GM18508 (cell line): Measurements from ENCODE around the gene KLHL1.

ENCODE experiments used
- ATAC-seq: cut with Tn5 transposase; IDR thresholded peaks from one replicate; pipeline ENCODE4 v1.9.1; 2021; ENCODE audit warnings: moderate number of reproducible peaks; ENCODE audit not compliant: insufficient read depth, unreplicated experiment

The KLHL1 gene

GRCh38 chr13:69904784-69905183 lies 203.5 kb downstream of the KLHL1 start:
- no peak for ATAC-seq

GRCh38 chr13:69903081-69903480 lies 205.2 kb downstream of the KLHL1 start:
- no peak for ATAC-seq

DNA sequence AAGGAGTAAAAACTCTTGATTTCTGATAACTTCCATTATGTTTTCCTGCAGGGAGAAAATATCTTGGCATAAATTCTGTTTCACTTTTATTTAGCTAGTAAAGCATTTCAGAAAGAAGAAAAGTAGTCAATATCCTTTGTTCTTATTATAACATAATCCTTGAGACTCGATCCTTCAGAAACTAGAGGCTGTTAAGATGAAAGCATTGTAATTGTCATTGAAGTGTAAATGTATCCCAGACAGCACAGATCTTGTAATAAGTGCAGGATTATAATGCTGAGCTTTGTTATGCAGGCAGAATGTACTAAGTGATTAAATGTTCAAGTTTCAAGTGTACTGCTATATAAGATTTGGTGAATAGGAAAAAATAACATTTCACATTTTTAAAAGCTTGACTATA lies 225.8 kb downstream of the KLHL1 start:
- ATAC-seq = no peak

DNA sequence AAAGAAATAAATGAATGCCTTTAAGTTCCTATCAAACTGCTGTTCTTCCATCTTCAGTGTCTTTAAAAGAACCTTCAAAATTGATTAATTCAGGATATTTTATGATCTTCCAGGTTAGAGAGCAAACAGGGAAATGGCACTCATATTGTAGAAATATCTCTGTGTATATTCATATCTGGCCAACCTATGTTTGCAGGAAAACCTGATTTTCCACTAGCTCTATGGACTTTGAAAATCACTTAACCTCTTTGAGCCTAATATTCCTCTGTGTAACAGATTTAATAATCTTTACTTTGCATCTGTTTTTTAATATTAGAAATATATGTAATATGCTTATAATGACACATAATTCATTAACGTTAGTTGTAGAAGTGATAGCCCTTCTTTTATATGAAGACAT lies 228.3 kb downstream of the KLHL1 start:
- no peak for ATAC-seq

- ATAC-seq = no peak
Observed at GRCh38 chr13:69872321-69873047, 235.8 kb downstream of the KLHL1 start.

DNA sequence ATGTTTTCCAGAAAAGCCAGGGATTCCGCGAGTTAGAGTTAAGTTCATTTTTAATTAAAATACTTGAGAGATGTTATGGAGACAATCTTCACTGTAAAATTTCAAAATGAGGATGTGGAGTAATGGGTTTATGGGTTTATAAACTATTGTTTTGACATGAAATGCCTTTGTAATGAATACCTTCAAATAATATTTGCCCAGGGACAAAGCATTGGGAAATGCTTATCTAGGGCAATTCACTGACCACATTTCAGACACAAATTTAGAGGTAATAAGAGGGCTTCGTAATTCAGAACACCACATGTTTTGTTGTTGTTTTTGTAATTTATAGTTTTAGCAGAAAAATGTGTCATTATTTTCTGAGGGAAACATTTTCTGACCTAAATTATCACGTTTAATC lies 241.7 kb downstream of the KLHL1 start:
- no peak for ATAC-seq

- peak; percentile 87 for ATAC-seq
Observed at GRCh38 chr13:69857183-69857821, 250.9 kb downstream of the KLHL1 start.

DNA sequence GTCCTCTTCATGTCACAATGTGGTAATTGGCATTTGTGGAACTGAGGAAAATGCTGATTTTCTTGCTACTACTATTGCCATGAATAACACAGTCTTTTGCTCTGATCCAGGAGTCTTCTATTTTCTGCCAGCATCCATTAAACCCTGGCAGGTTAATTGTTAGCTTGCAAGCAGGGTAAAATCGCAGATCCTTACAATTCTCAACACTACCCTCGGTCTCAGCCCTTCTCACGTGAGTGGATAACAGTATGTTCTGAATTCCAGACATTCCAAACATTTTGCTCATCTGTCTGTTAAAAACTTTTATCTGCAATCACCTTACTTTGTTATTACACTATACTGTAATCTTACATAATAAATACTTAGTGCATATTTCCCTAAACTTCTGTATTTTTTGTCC lies 251.9 kb downstream of the KLHL1 start:
- ATAC-seq = no peak

DNA sequence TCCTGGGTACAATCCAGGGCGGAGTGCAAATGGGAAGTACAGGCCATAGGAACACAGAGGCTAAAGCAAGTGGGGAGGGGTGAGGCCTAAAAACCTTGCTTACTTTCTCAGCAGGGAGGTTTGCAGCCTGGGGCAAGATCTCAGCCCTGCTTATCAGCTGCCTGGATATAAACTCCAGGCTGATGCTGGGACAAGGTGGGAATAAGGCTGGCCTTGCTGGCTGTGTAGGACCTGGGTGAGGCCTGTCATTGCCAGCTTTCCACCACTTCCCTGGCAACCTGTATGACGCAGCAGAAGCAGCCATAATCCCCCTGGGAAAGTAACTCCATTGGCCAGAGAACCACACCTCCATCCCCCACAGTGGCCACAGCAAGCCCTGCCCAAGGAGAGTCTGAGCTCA lies 279.7 kb downstream of the KLHL1 start:
- ATAC-seq = no peak

DNA sequence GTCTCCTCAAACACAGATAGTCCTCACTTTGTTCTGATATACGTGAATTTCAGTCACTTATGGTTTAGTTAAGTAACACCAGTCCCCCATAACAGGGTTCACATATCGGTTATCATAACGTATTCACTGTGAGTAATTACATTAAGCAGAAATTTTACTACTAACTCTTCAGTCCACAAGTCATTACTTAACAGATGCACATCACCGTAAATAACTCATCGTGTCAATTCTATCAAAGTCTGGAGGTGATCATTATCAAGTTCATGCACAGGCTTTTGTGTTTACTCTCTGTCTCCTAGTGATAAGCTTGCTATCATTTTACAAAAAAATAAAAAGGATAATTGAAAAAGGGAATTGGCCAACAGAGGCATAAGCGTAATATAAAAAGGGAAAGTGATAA lies 288.1 kb downstream of the KLHL1 start:
- ATAC-seq = no peak

GRCh38 chr13:69817333-69817869 lies 290.9 kb downstream of the KLHL1 start:
- ATAC-seq = no peak

- ATAC-seq = no peak
Observed at GRCh38 chr13:69809152-69809551, 299.1 kb downstream of the KLHL1 start.

DNA sequence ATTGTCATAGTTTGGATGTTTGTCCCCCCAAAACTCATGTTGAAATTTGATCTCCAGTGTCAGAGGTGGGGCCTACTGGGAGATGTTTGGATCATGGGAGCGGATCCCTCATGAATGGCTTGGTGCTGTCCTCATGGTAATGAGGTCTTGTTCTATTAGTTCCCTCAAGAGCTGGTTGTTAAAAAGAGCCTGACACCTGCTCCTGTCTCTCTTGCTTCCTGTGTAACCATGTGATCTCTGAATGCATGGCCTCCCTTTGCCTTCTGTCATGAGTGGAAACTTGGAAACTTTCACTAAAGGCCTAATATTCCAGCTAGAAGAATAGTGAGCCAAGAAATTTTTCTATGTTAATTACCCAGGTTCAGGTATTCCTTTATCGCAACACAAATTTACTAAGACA lies 312.0 kb downstream of the KLHL1 start:
- no peak for ATAC-seq

GRCh38 chr13:69793783-69794453 lies 314.3 kb downstream of the KLHL1 start:
- no peak for ATAC-seq

GRCh38 chr13:69776937-69777336 lies 331.3 kb downstream of the KLHL1 start:
- ATAC-seq = no peak

GRCh38 chr13:69769608-69770007 lies 338.6 kb downstream of the KLHL1 start:
- ATAC-seq = no peak

DNA sequence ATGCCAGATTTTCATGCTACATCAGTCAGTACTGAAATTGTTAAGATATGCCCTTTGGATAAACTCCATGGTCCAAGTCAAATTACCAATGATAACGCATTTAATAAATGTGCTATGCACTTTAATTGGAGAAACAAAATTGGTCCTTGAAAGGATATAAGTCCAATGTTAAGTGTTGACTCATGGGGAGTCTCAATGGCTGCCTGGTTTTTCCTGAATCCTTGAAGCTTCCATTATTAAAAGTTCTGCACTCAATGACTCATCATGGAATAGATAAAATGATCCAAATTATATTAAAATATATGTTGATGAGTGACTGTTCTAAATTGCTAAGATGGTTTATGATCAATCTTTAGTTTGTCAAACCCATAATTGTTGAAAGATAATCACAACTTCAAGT lies 346.7 kb downstream of the KLHL1 start:
- ATAC-seq = no peak

DNA sequence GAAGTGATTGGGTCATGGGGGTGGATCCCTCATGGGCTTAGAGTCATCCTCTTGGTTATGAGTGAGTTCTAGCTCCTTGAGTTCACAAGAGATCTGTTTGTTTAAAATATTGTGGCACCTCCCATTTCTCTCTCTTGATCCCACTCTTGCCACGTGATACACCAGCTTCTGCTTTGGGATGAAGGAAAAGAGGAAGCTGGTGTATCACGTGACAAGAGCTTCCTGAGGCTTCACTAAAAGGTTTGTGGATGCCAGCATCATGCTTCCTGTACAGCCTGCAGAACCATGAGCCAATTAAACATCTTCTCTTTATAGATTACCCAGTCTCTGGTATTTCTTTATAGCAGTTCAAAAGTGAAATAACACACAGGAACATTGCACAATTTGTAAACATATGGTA lies 353.2 kb downstream of the KLHL1 start:
- ATAC-seq = no peak

DNA sequence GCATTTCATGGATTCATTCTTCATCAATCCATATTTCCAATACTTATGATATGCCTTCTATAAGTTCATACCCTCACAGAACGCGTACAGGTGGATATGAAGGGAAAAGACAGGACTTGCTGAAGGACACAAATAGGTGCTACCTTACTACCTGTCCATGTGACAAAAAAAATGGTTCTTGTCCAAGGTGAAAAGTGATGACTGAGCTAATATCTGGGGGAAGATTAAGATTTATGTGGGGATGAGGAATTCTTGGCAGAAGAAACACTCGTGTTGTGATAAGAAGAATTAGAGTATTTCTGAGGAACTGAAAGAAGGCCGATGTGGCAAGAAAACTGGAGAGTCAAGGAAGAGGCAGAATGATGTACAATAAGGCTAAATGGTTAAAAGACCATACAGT lies 357.0 kb downstream of the KLHL1 start:
- no peak for ATAC-seq

GRCh38 chr13:69737129-69737935 lies 370.9 kb downstream of the KLHL1 start:
- no peak for ATAC-seq

DNA sequence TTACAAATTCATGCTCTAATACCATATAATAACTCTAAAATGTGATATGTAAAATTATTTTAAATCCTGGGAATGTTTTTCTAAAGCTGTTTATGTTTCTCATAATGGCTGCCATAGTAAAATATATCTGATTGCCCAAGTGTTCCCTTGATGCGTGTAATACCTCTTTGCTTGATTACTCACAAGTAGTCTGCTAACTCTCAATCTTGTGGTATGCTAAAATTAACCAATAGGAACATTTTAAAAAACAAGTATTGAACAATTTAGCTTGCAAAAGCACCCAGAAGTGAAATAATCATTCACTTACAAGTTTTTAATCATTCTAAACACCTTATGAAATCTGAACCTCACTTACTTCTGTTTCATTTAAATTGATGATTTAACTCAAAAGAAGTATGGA lies 386.6 kb downstream of the KLHL1 start:
- no peak for ATAC-seq
